HG03575 (cell line): Measurements from ENCODE around the gene MTG1.
"Not testable (repeated sequence)": the region's sequence is repeated elsewhere in the genome, so short reads cannot be mapped to it uniquely, and the experiment has no call there.

Source experiments
- ATAC-seq: cut with Tn5 transposase; IDR thresholded peaks from one replicate; pipeline ENCODE4 v1.9.1; 2021; ENCODE audit not compliant: unreplicated experiment, insufficient number of reproducible peaks, low FRiP score; ENCODE audit errors: extremely low read depth

MTG1 gene

DNA sequence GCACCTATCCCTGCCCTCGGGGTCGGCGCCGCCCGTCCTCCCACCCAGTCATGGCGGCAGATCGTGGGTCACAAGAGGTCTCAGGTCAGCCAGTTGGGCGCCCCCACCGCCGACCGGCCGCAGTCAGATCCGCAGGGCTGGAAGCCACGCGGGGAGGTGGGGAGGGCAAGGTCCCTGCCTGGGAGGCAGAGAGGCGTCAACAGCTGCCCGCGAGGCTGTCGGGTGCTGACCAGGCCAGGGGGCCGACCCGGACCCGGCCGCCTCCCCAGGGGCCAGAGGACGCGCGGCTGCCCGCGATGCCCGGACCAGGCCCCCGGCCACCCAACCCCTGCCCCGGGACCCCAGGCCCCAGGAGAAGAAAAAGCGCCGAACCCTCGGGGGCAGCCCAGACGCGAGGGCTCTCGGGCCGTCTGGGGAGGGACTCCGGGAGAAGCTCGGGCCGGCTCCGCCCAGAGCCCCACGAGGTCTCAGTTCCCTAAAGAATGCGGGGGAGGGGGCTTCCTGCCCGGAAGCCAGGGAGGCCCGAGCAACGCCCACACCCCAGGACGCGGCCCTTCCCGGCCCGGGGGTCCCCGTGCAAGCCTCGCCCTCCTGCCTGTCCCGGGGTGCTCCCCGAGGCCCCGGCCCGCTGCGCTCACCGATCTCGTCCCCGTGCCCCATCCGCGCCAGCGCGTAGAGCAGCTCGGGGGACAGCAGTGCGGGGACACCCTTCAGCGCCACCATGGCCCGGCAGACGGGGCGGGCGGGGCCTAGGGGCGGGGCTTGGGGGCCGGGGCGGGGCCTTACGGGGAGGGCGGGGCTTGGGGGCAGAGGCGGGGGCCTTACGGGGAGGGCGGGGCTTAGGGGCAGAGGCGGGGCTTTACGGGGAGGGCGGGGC lies 36.4 kb upstream of the MTG1 start, which contains the start of gene FUOM:
TSS of gene FUOM (minus strand) at position 735 of the 877 bp plus-strand sequence. CDS start at position 723, 12 bp downstream.
- no peak for ATAC-seq

DNA sequence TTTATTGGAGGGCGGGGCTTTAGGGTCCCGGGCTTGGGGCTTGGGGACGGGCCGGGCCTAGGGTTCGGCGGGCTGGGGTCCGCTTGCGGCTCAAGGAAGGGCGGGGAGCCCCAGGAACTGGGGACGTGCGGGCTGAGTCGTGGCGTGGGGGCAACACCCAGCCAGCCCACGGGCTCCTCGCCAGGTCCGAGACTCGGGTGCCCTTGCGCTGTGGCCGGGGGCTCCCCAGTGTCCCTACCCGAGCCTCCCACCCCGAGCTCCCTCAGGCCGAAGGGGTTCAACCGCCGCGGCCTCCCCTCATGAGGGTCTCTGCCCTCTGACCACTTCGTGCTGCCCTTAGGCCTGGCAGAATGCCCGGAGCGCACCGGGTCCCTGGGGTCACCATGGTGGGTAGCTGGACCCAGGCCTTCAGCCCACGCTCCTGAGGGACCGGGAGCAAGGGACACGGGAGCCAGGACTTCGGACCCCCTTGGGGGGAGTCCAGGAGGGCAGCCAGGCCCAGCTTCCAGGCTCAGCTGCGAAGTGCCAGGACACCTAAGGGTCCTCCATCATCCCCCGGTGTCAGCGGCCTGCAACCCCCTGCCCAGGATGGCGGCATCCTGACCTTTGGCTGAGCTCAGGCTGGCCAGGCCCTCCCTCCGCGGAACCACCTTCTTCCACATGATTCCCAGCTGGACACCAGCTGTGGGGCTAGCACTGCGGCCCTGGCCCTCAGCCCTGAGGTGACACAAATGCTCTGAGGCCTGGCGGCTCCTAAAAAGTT lies 35.6 kb upstream of the MTG1 start:
- no peak for ATAC-seq

DNA sequence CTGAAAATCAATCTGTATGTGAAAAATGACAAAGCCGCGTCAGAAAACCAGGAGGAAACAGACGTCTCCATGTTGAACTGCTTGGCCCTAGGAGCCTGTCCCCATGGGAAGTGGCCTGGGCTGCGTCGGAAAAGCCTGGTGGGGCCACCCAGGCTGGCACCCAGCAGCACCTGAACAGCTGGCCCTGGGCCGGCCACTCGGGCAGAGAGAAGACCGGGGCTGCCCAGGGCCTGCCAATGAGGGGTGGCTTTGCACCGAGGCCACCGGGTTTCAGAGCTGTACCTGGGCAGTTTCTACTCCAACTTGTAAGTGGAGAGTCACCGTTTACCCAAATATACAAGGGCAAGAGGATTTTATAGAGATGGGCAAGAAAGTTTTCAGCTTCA lies 35.0 kb upstream of the MTG1 start:
- ATAC-seq, result no peak

DNA sequence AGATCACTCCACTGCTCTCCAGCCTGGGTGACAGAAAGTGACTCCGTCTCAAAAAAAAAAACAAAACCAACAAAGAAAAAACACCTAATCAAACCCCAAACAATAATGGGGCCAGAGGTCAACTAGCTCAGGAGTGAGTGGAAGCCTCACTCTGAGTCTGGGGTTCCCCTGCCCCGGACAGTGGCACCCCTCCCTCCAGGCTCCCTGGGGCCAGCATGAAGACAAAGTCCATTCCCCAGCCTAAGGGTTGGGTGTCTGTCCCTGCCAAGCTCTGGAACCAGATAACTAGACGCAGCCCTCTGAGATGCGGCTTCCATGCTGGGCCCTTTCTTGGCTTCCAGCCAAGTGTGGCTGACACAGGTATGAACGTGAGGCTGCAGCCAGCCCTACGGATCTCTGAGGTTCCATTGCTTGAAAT lies 34.4 kb upstream of the MTG1 start:
- no peak for ATAC-seq

DNA sequence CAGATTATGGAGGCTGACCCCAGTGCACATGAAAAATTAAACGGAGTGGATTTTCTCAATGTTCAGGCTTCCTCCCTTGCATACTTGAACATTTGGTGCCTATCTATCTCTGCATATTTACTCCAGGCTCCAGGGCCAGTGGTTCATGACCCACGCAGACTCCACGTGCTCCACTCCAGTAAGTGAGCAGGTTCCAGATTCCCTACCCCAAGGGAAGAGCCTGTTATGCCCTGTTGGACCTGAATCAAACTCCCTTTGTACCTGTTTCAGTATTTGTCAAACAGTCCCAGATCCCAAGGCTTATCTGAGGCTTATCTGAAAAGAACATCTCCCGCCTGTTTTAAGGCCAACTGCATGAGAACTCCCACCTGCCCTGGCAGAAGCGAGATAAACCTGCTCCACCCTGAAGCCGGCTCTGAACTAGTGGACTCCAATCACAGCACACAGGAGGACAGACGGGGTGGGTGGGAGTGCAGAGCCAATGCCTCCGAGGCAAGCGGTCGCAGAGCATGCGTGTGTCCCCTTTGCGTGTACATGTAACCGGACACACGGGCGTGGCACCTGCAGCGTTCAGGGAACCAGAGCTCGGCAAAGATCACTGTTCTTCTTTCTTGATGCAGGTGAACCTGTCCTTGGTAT lies 33.9 kb upstream of the MTG1 start:
- ATAC-seq, result no peak

DNA sequence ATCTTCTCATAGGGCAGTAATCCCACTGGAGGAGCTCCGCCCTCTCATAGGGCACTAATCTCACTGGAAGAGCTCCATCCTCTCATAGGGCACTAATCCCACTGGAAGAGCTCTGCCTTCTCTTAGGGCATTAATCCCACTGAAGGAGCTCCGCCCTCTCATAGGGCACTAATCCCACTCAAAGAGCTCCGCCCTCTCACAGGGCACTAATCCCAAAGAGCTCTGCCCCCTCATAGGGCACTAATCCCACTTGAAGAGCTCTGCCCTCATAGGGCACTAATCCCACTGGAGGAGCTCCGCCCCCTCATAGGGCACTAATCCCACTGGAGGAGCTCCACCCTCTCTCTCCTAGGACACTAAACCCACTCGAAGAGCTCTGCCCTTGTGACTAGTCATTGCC lies 32.7 kb upstream of the MTG1 start:
- ATAC-seq, result no peak

DNA sequence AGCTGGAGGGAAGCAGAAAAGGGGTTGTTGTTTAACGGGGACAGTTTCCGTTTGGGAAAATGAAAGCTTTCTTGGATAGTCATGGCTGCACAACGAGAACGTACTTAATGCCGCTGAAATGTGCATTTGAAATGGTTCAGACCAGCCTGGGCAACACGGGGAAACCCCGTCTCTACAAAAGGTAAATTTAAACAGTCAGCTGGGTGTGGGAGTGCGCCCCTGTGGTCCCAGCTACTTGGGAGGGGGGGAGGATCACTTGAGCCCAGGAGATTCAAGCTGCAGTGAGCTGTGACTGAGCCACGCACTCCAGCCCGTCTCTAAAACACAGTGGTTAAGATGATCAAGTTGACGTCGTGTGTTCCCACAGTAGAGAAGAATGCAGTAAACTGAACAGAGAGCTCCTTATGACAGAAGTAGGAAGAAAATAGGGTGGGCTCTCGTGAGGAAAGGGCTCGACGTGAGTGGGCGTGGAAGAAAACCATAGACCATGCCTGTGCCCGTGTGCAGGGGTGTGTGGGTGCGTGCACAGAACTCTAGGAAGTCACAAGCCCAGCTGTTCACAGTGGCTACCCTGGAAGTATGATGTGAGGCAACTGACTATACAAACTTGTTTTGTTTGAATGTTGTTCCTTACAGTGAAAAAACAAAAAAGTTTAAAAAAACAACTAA lies 32.0 kb upstream of the MTG1 start:
- ATAC-seq, result no peak

DNA sequence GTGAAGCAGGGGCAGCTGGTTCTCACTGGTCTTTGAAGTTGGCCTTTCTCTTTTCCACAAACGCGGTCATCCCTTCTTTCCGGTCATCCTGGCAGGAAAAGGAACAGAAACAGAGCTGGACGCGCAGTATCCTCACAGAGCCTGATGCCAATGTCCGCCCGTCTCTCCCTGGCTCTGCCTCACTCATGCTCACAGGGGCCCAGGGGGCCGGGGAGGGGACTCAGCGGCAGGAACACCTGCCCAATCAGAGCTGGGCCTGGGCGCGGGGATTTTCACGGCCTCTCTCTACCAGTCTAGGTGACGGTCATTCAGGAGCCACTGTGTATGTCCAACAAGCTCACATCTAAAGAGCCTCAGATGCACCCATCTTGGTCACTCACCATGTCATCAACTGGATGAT lies 31.1 kb upstream of the MTG1 start:
- ATAC-seq, result no peak

DNA sequence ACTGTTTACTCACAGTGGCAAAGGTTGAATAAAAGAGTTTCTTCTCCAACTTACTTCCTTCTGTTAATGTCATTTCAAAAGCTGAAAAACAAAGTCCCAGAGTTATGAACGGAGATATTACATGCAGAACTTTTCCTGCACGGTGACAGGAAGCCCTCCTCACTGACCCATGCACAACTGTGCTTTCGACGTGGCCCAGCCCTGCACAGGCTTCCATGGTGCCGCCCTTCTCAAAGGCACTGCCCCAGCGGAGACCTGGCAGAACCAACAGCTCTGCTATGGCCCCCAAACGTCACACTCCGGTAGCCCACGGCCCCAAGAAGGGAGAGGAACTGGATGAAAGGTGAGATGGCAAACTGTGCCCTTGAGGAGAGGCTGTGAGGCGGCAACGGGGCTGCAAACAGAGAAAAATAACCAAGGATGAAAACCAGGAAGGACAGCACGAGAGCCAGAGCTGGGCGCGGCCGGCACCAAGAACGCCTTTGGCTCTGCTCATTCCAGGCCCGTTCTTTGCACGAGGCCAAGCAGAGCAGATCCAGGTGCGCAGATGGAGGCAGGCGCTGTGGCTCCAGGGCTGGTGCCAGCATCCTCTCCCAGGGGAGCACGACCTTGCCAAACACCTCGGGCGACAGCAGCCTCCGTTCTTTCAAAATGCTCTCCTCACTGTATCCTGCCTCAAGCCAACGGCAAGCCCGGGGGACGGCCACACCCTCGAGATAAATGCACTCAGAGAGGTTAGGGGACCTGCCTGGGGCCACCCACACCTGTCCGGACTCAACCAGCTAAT lies 29.1 kb upstream of the MTG1 start:
- ATAC-seq, result no peak

DNA sequence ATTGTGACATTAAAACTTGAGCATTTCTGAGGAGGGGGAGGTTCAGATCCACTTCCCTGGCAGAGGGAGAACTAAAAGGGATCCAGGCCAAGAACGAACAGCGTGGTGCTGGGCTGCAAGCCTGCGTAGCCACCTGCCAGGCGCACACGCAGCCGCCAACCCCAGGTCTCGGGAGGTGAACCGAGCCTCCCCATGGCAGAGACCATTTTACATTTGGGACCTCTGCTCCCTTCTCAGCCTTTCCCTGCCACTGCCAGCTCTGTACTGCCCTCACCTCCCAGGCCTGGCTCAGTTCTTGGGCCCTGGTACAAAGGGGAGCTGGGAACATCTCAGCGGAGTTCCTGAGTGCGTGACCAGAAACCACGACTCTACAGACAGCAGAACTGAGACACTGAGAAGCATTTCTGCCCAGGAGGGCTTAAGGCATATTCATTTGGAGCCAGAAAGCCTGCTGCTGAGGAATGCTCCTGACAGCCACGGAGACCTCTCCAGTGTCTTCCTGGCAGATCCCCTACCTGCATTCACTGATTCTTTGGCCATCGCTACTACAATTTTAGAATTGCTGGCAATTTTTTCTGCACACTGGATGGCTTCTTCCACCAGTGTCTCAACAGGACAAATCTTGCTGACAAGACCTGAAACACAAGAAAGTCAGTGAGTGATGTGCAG lies 28.4 kb upstream of the MTG1 start:
- ATAC-seq, result no peak

DNA sequence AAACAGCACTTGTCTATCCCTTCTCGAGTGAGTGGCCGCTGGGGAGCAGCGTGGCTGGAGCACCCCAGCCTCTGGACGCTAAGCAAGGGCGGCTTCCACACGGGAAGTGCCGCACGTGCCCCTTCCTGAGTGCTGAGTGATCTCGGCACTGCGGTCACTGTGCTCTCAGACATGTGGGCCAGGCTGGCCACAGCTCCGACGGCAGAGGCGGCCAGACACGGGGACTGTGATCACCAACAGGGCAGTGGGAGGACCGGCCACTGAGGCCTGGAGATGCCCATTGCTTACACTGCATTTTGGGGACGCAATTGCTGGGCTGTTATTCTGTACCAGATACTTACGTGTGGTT lies 27.9 kb upstream of the MTG1 start:
- ATAC-seq, result no peak

DNA sequence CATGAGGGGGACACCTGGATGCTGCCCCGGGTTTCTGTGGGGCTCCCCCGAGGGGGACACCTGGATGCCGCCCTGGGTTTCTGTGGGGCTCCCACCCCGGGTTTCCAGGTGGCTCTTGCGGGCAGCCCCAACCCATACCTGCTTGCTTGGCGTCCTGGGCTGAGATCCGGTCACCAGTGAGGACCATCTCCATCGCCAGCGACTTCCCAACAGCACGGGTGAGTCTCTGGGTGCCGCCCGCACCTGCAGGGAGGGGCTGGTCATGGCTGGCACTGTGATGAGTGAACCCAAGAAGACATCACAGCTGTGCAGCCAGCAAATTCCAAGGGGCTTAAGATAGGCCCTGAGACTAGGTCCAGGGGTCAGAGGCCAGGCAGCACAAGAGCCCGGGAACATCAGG lies 27.2 kb upstream of the MTG1 start:
- ATAC-seq, result no peak

DNA sequence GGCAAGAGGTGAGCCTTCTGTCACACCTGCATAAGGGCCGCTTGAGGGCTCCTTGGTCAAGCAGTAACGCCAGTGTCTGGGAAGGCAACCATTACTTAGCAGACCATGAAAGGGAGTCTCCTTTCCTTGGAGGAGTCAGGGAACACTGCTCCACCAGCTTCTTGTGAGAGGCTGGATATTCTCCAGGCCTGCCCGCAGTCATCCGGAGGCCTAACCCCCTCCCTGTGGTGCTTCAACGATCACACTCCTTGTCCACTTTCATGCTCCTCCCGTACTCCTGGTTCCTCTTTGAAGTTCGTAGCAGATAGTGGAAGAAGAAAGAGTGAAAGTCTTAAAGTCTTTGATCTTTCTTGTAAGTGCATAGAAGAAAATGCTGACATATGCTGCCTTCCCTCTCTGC lies 26.5 kb upstream of the MTG1 start:
- ATAC-seq, result not testable (repeated sequence)

DNA sequence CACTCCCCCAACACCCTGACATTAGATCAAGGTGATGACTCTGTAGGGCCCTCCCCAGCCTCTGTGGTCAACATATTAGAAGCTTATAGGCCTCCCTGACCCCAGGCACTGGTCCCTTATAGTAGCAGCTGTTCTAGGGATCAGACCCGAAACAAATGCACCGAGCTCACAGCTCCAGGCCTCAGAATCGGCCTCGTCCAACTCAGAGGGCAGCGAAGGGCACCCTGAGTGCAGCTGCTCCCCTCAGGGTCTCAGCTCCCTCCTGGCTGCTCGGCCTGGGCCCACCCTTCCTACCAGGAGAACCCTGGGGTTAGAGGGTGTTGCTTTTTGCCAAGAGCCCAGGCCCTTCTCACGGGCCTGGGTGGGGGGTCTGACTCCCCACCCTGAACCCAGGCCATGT lies 25.8 kb upstream of the MTG1 start:
- ATAC-seq, result no peak

DNA sequence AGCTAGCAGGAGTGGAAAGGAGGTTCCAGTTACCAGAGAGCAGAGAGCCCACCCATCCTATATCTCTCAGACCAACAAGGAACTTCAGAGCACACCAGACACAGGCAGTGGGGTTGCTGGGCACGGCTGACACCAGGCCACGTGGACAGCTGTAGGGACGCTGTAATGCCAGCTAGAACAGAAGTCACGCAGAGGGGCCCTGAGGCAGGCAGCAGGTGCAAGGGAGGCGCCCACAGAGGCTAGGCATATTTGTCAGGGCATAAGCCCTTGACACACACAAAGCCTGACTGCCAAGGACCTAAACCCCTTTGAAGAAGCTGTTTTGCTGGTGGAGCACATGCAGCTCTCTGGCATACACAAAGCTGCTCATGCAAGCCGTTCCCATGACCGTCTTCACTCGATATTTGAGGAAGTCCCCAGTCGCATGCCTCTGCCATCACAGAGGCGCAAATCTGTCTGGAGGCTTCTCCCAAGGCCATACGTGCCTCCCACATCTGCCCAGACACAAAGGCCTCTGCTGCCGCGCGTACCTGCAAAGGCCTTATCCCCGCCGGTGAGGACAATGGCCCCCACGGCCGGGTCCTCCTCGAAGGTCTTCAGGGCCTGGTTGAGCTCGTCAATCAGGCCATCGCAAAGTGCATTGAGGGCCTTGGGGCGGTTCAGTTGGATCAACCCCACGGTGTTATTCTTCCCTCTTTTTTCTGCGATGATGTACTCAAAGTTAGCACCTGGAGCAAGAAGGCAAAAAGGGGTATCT lies 23.7 kb upstream of the MTG1 start:
- no peak for ATAC-seq

DNA sequence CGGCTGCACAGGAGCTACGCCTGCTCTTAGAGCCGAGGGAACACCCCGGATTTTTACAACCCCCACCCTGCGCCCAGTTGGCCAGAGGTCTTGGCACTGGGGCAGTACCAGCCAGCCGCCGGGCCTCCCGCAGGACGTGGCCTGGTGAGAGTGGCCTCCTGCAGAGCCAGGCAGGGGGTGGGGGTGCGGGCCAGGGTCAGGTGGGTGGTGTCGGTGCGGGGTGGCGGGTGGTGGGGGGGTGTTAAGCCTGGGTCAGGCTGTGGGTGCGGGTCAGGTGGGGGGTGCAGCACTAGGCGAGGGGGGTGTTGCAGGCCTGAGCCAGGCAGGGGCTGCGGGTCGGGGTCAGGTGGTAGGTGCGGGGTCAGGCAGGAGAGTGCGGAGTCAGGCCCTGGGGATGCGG lies 21.4 kb upstream of the MTG1 start:
- no peak for ATAC-seq
